ENCODE measurements around the gene ZBP1. TPM values are rescaled to one million over a fixed set of nuclear protein-coding genes. Genes with fewer than 3 reads are reported as not detected.

Gene ZBP1
- polyA plus RNA-seq, 1 of the 3 experiments (the other 2 are of a cell fraction) = not detected

- Histone ChIP-seq H3K36me3 (replicated peaks in 1 of 2; ENCODE audit: control insufficient read depth in 1 of 2, insufficient read depth in 2 of 2, low read length in 1 of 2) (no peaks in the 10 kb centered on the region), H3F3A (replicated peaks; ENCODE audit: insufficient read depth) (no peaks in the 10 kb centered on the region), H3K27ac (ENCODE audit: low read depth in 2 of 2, low read length in 1 of 2) (no peak overlapping the region), H3K27me3 (ENCODE audit: insufficient read depth) (peaks cover 17% of the 10 kb centered on the region), H3K9ac (no peak overlapping the region), H3K79me2 (ENCODE audit: insufficient read depth) (no peaks in the 10 kb centered on the region), H3K4me3 (ENCODE audit: low read depth in 2 of 2, low read length in 1 of 2) (no peak overlapping the region), H2AFZ (ENCODE audit: low read depth) (no peak overlapping the region), H4K20me1 (ENCODE audit: insufficient read depth) (no peaks in the 10 kb centered on the region), H3K4me2 (no peak overlapping the region), H3K4me1 (ENCODE audit: control insufficient read depth in 1 of 2, insufficient read depth in 2 of 2, low read depth in 1 of 2, low read length in 1 of 2) (no peaks in the 10 kb centered on the region), H3K9me2 (no peaks in the 10 kb centered on the region), H3K9me3 (no peaks in the 10 kb centered on the region)
- TF ChIP-seq IRF3 (IDR thresholded peaks at IDR 0.05; ENCODE audit: low read depth, low read length) = no peak
- no peak for TF ChIP-seq PBX3 (IDR thresholded peaks at IDR 0.05)
- TF ChIP-seq FOSL2 (IDR thresholded peaks at IDR 0.05; ENCODE audit: borderline replicate concordance, low read depth) = no peak
- TF ChIP-seq FOXM1 (IDR thresholded peaks at IDR 0.05; ENCODE audit: low read depth) = no peak
- TF ChIP-seq GATA2 (CRISPR knock-in tag; IDR thresholded peaks at IDR 0.05) = no peak
- TF ChIP-seq USF2 (IDR thresholded peaks at IDR 0.05; ENCODE audit: borderline replicate concordance, low read depth, low read length) = no peak
- TF ChIP-seq YY1 (IDR thresholded peaks at IDR 0.05; ENCODE audit: low read depth) = no peak
- TF ChIP-seq RFX5 (IDR thresholded peaks at IDR 0.05; ENCODE audit: low read length) = no peak
- no peak for TF ChIP-seq ZBTB33 (IDR thresholded peaks at IDR 0.05; ENCODE audit: borderline replicate concordance, low read depth)
- no peak for TF ChIP-seq FOXJ3 (CRISPR knock-in tag; IDR thresholded peaks at IDR 0.05)
- no peak for TF ChIP-seq NRF1 (IDR thresholded peaks at IDR 0.05; ENCODE audit: low read depth, low read length)
- TF ChIP-seq TCF12 (IDR thresholded peaks at IDR 0.05) = no peak
- TF ChIP-seq JUND (IDR thresholded peaks at IDR 0.05) = no peak
- TF ChIP-seq CHD2 (IDR thresholded peaks at IDR 0.05; ENCODE audit: low read length, partially characterized antibody) = no peak
- POLR2A ChIA-PET = no interaction called here
- 44% methylated on average over 9 of the region's 9 CpGs for WGBS (ENCODE audit: low lambda C conversion rate)
- DNase-seq = no peak
- CTCF ChIA-PET = interaction anchor here (1.6 to 3.9 kb wide), 3 partner anchors 15 to 69 kb away, joined by 4 to 15 read pairs (median 8); no protein-coding TSS in a partner anchor
Measured at GRCh38 chr20:57567471-57568079, 52.7 kb downstream of the ZBP1 start.
